Inflammatory macrophage treated with lipopolysaccharide for 4 hours (primary cell): ENCODE results near the gene SHC1.

Experiments used
- DNase-seq: peaks from one replicate; pipeline ENCODE4 v3.0.0-alpha.2; 2020

SHC1 gene

DNA sequence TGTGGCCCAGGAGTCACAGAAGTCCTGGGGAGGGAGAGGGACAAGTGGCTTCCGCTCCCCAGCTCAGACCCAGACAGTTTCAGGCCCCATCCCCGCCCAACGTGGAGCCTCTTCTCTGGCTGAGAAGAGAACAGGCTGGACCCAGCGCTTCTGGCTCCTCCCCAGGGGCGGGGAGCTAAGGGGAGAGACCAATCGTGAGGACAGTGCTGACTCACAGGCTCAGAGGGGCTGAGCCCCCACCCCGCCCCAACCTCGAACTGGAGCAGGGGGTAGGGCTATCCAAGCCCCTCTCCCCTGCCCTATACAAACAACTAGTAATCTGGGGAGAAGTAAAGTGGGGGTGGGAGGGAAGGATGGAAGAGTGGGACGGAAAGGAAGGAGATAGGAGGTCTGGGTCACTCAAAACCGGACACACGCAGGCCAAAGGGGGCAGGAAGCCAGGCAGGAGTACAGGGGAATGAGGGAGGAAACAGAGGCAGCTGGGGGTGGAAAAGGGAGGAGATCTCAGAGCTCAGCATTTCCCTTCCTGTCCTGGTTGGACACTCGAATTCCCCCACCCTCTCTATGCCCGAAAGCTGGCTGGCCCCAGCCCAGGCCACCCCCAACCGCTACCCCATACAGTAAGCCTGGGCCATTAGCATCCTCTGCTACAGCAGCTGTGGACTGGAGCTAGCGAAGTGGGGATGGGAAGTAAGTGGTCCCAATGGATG is at the start of gene SHC1:
Gene SHC1 (minus strand): TSS at position 117 of the 710 bp plus-strand sequence. CDS start 221 bp downstream, outside the sequence.
- peak; percentile 70 for DNase-seq

DNA sequence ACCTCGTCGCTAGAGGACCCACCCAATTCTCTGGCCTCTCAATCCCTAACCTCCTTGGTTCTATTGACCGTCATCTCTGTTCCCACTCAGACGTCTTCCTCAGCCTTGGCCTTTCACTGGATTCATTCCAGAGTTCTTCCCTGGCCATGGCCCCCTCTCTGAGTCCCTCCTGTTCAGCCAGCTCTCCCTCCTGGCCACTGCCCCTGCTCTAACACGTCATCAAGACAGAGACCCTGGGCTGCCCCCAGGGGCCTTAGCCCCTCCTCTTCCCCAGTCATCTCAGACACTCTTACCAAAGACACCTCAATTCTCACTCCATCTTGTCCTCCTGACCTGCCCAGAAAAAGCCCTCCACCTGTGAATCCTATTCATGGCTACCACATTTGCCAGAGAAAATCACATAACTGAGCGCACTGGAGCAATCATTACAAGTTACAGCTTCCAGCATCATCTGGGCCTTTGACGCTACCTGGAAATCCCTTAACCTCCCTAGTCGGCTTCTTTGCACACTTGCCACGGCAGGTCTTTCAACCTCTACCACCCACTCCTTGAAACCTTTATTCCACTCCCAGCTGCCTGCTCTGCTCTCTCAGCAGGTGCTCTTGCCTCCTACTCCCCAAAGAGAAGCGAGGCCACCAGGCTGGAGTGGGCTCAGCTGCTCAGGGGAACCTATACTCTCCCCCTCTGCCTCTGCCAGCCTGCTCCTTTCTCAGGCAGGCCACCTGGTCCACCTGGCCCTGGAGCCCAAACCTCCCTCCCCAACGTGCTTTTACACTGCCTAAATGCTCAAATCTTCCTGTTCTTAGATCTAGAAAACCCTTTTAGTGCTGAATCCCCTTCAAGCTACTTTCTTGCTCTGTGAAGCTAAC is 49.1 kb upstream of the SHC1 start:
- no peak for DNase-seq

- DNase-seq: peak; percentile 34
These were observed 48.2 kb upstream of the SHC1 start for GRCh38 chr1:155018617-155019348.

- no peak for DNase-seq
These were observed 47.4 kb upstream of the SHC1 start for GRCh38 chr1:155017946-155018316.

- peak; percentile 74 for DNase-seq
These were observed 46.7 kb upstream of the SHC1 start for GRCh38 chr1:155017041-155017945.

DNA sequence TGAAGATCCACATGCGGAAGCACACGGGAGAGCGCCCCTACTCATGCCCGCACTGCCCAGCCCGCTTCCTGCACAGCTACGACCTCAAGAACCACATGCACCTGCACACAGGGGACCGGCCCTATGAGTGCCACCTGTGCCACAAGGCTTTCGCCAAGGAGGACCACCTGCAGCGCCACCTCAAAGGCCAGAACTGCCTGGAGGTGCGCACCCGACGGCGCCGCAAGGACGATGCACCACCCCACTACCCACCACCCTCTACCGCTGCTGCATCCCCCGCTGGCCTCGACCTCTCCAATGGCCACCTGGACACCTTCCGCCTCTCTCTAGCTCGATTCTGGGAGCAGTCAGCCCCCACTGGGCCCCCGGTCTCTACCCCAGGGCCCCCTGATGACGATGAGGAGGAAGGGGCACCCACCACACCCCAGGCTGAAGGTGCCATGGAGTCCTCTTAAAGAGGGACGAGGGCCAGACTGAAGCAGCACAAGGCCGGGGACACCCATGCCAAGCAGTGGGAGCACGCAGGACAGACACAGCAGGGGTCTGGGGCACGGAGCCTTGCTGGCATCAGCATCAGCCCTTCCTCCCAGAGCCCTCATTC is 45.8 kb upstream of the SHC1 start:
- no peak for DNase-seq

GRCh38 chr1:155015527-155016230 is 45.1 kb upstream of the SHC1 start:
- no peak for DNase-seq

DNA sequence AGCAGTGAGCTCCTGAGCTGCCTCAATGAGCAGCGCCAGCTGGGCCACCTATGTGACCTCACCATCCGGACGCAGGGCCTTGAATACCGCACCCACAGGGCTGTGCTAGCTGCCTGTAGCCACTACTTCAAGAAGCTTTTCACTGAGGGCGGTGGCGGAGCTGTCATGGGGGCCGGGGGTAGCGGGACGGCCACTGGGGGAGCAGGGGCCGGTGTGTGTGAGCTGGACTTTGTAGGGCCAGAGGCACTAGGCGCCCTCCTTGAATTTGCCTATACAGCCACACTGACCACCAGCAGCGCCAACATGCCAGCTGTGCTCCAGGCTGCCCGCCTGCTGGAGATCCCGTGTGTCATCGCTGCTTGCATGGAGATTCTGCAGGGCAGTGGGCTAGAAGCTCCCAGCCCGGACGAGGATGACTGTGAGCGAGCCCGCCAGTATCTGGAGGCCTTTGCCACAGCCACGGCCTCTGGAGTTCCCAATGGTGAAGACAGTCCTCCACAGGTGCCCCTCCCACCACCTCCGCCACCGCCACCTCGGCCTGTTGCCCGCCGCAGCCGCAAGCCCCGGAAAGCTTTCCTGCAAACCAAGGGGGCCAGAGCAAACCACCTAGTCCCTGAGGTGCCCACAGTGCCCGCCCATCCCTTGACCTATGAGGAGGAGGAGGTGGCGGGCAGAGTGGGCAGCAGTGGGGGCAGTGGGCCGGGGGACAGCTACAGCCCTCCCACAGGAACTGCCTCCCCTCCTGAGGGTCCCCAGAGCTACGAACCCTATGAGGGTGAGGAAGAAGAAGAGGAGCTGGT is 44.4 kb upstream of the SHC1 start:
- DNase-seq: no peak

- no peak for DNase-seq
These were observed 43.1 kb upstream of the SHC1 start for GRCh38 chr1:155013632-155014031.

- DNase-seq: peak; percentile 34
These were observed 42.4 kb upstream of the SHC1 start for GRCh38 chr1:155012776-155013602.

DNA sequence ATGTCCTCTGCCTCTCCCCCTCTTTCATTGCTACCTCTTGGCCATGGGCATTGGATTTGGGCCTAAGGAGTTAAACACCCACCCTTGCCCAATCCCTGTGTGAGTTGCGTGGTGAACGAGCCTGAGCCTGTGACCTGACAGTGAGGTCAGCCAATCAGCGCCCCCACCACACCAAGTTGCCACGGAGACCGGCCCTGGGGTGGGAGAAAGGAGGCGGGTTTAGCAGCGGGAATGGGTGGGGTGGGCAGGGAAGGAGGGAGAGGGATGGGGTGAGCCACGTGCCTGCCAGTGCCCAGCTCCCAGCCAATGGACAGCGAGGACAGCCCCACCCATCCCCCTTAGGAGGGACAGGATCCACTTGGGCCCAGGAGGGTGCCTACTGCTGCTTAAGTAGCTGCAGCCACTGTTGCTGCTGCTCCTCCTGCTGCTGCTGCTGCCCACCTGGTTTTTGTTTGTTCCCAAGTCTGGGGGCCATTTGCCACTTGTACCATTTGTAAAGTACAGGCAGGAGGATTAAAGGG is 41.5 kb upstream of the SHC1 start:
- peak; percentile 69 for DNase-seq

GRCh38 chr1:155011437-155012025 is 41.0 kb upstream of the SHC1 start:
- no peak for DNase-seq

DNA sequence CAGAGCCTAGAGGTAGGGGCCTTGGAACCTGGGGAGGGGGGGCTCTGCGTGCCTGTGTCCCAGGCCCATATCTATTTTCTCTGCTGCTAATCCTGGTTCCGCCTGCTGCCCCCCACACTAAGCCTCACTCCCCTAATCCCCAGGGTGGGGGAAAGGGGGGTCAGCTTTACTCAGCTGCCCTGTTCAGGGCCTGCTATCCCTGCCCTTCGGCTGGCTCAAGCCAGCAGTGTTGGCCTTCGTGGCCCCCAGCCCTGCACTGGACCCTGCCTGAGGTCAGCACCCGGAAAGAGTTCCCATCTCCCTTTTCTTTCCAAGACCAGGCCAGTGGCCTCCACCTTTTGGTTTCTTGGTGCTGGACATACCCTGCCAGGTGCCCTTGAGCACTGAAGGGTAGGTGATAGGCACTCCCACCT is 40.5 kb upstream of the SHC1 start:
- no peak for DNase-seq

GRCh38 chr1:155010211-155010918 is 39.8 kb upstream of the SHC1 start:
- no peak for DNase-seq

DNA sequence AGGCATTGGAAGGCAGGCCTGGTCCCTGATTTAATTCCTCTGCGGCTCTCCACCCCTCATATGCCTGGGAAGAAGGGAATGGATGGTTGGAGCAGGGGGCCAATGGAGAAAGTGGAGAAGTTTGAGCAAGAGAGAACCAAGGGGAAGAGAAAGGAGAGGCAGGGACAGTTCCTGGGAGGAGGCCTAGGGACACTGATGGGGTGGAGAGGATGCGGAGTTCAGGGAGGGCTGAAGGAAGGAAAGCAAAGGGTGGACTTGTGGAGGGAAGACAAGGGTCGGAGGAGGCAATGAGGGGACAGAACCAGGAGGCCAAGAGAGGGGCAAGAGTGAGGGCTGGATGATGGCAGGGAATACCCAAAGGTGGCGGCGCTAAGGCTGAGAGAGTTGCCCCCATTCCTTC is 39.2 kb upstream of the SHC1 start:
- no peak for DNase-seq

DNA sequence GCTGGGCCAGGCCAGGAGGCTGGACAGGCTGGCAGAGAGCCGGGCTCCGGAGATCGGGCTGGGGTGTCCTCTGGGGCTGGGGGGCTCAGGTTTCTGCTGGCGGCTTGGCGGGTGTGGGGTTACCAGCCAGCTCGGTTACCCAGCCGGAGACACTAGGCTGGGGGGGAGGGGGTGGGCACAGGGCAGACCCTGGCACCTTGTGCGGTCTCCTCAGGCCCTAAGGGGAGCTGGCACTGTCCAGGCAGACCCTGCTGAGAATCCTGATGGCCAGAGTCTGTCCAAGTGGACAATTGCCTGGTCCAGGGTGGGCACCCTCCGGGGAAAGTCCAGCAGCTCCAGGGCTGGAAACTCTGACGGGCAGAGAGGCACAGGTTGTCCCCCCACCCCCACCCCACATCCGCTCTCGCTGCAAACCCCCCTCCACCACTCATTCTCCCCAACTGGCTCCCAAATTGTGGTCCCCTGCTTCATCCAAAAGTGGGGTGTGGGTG is 38.7 kb upstream of the SHC1 start:
- DNase-seq: no peak

- no peak for DNase-seq
These were observed 37.7 kb upstream of the SHC1 start for GRCh38 chr1:155008015-155008941.
